ENCODE results near the gene TPRKB.

DNA sequence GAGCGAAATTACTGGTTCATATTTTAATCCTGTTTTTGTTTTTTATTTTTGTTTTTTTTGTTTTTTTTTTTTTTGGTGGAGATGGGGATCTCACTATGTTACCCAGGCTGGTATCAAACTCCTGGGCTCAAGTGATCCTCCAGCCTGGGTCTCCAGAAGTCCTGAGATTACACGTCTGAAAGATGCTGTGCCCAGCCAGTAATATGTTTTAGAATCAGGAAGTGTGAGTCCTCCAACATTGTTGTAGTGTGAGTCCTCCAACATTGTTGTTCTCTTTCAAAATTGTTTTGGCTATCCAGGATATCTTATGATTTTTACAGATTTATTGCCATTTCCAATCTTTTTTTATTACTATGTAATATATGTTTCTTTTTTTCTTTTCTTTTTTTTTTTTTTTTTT, 23.1 kb downstream of the TPRKB start:
- TF ChIP-seq PCBP1 (IDR thresholded peaks at IDR 0.05; ENCODE audit: low read depth, low read length, poor library complexity, severe bottlenecking) = no peak
- TF ChIP-seq CHD2 (IDR thresholded peaks at IDR 0.05; ENCODE audit: low read depth, low read length) = no peak
- TF ChIP-seq EP300 (IDR thresholded peaks at IDR 0.05; ENCODE audit: low read length) = no peak

All from K562 (cell line).